Left hindlimb (tissue), 1 donor: ENCODE results near the gene PI4KA.
"Not testable (repeated sequence)": the region's sequence is repeated elsewhere in the genome, so short reads cannot be mapped to it uniquely, and the experiment has no call there.

Source experiments
- DNase-seq: peaks from one replicate; pipeline ENCODE4 v3.0.0-alpha.2; 2018

Gene PI4KA

GRCh38 chr22:20847318-20847822 lies 11.2 kb downstream of the PI4KA start:
- no peak for DNase-seq

- DNase-seq, result no peak
Observed at GRCh38 chr22:20844055-20845037, 14.3 kb downstream of the PI4KA start.

GRCh38 chr22:20843501-20843900 lies 15.1 kb downstream of the PI4KA start:
- DNase-seq, result no peak

GRCh38 chr22:20840646-20841371 lies 17.8 kb downstream of the PI4KA start:
- DNase-seq, result no peak

GRCh38 chr22:20839837-20840645 lies 18.6 kb downstream of the PI4KA start:
- no peak for DNase-seq

- DNase-seq, result not testable (repeated sequence)
Observed at GRCh38 chr22:20839354-20839753, 19.3 kb downstream of the PI4KA start.

GRCh38 chr22:20836987-20837823 lies 21.4 kb downstream of the PI4KA start:
- no peak for DNase-seq

- no peak for DNase-seq
Observed at GRCh38 chr22:20834725-20835124, 23.9 kb downstream of the PI4KA start.

- no peak for DNase-seq
Observed at GRCh38 chr22:20834206-20834605, 24.4 kb downstream of the PI4KA start.

GRCh38 chr22:20833225-20833665 lies 25.4 kb downstream of the PI4KA start:
- no peak for DNase-seq

GRCh38 chr22:20829491-20830134 lies 29.0 kb downstream of the PI4KA start:
- DNase-seq, result no peak

GRCh38 chr22:20826373-20827152 lies 32.0 kb downstream of the PI4KA start:
- not testable (repeated sequence) for DNase-seq

- no peak for DNase-seq
Observed at GRCh38 chr22:20825624-20826023, 33.0 kb downstream of the PI4KA start.

- not testable (repeated sequence) for DNase-seq
Observed at GRCh38 chr22:20825216-20825615, 33.4 kb downstream of the PI4KA start.

GRCh38 chr22:20823264-20823663 lies 35.3 kb downstream of the PI4KA start:
- DNase-seq, result no peak

GRCh38 chr22:20822240-20822639 lies 36.4 kb downstream of the PI4KA start:
- DNase-seq, result no peak

GRCh38 chr22:20821717-20822239 lies 36.8 kb downstream of the PI4KA start:
- not testable (repeated sequence) for DNase-seq

- no peak for DNase-seq
Observed at GRCh38 chr22:20819471-20819870, 39.1 kb downstream of the PI4KA start.

- DNase-seq, result no peak
Observed at GRCh38 chr22:20818471-20818870, 40.1 kb downstream of the PI4KA start.

- DNase-seq, result no peak
Observed at GRCh38 chr22:20816559-20816958, 42.1 kb downstream of the PI4KA start.
